Fibroblast of peridontal ligament (primary cell): ENCODE measurements around the gene GAB1.

Experiments
- DNase-seq: peaks from one replicate; pipeline ENCODE4 v3.0.0-alpha.2; 2010; ENCODE audit errors: extremely low read depth

The GAB1 gene

DNA sequence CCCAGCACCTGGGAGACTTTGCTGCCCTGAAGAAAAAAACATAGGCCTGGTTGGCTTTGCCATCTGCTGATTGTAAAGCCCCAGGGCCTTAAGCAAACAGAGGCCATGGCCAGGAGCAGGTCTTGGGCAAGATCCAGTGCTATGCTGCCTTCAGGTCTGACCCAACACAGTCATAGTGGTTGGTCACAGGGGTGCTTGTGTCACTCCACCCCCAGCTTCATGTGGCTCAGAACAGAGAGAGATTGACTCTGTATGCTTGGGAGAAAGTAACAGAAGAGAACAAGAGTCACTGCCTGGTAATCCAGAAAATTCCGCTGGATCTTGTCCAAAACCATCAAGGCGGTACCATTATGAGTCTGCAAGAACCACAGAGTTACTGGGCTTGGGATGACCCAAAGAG is 152.4 kb downstream of the GAB1 start:
- peak; percentile 41 for DNase-seq

DNA sequence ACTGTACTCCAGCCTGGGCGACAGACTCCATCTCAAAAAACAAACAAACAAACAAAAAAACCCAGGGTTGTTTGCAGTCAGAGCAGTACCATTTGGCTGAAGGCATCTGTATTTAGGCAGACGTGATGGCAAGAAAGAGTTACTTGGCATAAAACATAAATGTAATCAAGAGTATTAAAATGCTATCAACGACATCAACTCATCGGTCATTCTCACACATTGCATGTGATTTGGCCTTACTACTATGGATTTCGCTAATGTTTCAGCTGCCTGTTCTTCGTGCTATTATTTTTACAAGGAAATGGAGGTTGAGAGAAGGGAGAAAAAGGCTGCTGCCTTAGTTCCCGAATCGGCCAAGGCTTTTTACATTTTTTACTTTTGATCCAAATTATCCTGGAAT is 161.3 kb downstream of the GAB1 start:
- DNase-seq: no peak

GRCh38 chr4:143502231-143502630 is 165.6 kb downstream of the GAB1 start:
- no peak for DNase-seq

DNA sequence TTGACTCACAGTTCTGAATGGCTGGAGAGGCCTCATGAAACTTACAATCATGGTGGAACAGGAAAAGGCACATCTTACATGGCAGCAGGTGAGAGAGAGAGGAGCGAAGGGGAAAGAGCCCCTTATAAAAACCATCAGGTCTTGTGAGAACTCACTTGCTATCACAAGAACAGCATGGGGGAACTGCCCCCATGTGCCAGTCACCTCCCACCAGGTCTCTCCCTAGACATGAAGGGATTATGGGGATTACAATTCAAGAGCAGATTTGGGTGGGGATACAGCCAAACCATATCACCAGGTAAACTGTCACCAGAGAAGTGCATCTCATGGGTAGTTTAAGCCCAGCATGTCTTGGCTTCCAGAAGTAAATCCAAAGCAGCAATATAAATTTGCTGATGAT is 169.4 kb downstream of the GAB1 start:
- no peak for DNase-seq

DNA sequence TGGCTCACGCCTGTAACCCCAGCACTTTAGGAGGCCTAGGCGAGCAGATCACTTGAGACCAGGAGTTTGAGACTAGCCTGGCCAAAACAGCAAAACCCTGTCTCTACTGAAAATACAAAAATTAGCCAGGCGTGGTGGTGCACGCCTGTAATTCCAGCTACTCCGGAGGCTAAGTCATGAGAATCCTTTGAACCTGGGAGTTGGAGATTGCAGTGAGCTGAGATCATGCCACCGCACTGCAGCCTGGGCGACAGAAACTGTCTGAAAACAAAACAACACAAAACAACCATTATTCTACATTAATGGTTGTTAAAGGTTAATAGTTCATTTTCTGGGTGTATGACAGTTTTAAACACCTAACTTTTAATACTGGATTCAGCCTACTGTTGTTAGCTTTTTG is 175.2 kb downstream of the GAB1 start:
- DNase-seq: no peak

GRCh38 chr4:143512978-143513313 is 176.3 kb downstream of the GAB1 start:
- DNase-seq: no peak

GRCh38 chr4:143513314-143514168 is 176.9 kb downstream of the GAB1 start, which contains the start of gene SMARCA5:
Gene SMARCA5, plus strand, starts transcription at chr4:143513702. Its CDS starts 223 bp downstream, at chr4:143513925.
- peak; percentile 99 for DNase-seq

DNA sequence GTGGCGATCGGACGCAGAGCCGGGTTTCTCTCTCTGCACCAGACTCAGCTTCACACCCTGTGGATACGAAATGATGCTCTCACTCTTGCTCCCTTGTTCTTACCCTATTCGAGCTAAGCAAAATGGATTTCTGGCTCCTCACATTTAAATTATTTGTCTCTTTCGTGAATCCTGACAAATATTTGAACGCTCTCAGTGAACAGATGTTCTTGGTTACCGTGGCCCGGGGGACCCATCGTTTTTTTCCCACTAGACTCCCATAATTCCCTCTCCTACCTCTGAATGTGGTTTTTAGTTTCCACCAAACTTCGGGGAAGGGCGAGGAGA is 177.5 kb downstream of the GAB1 start:
- DNase-seq: peak; percentile 31

GRCh38 chr4:143514497-143514896 is 177.8 kb downstream of the GAB1 start:
- peak; percentile 52 for DNase-seq

DNA sequence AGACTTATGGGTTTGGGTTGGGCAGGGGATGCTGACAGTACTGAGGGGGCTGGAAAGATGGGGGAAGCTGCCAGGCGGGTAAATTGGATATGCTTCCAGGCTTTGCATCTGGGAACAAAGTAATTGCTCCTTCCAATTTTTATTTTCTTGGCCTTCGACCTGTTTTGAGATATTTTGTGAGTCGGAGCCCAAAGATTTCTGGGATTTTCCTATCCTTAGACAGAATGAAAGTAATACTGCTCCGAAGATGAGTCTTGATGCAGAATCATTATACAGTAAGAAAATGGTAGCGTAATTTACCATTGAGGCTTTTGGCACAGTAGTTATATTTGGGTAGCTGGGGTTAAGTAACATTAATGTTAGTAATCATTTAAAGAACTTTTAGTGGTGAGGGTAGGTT is 178.2 kb downstream of the GAB1 start:
- DNase-seq: no peak

GRCh38 chr4:143515905-143516304 is 179.2 kb downstream of the GAB1 start:
- DNase-seq: no peak

GRCh38 chr4:143517764-143518163 is 181.1 kb downstream of the GAB1 start:
- no peak for DNase-seq
